Peyer's patch (tissue), 4 donors: ENCODE measurements around the gene TTYH2. TPM values are rescaled to one million over a fixed set of nuclear protein-coding genes. Genes with fewer than 3 reads are reported as not detected.

Experiments
- DNase-seq, 3 donors: peaks; one replicate each; pipeline ENCODE4 v3.0.0-alpha.2; 2017 to 2019
- H3K27ac ChIP-seq, 4 donors: fragments of 200-600 bp; sonication (generic); one replicate each; pipeline ENCODE4 v1.5.1; 2016 to 2019
- H3K27me3 ChIP-seq, 2 donors: fragments of 200-600 bp; sonication (generic); one replicate each; pipeline ENCODE4 v1.5.1; 2019
- H3K36me3 ChIP-seq, 3 donors: fragments of 200-600 bp; sonication (generic); one replicate each; pipeline ENCODE4 v1.5.1; 2016 to 2019
- H3K4me1 ChIP-seq, 4 donors: fragments of 200-600 bp; sonication (generic); one replicate each; pipeline ENCODE4 v1.5.1; 2016 to 2019
- H3K4me3 ChIP-seq, 4 donors: fragments of 200-600 bp; sonication (generic); 1 replicate in 3 of 4; 2 replicates in 1 of 4; pipeline ENCODE4 v1.5.1; 2016 to 2019; ENCODE audit warnings: mild to moderate bottlenecking in 1 of 4
- H3K9me3 ChIP-seq, 4 donors: fragments of 200-600 bp; sonication (generic); one replicate each; pipeline ENCODE4 v1.5.1; 2016 to 2019; ENCODE audit warnings: mild to moderate bottlenecking in 1 of 4
- CTCF ChIP-seq, 6 experiments: fragments of 450-650 bp in 4 of 6; fragments of 200-600 bp in 2 of 6; sonication (generic) in 1 of 6; IDR thresholded peaks; one replicate each; pipeline ENCODE4 v1.5.1; 2017 to 2019; ENCODE audit warnings: antibody characterized with exemption in 6 of 6, mild to moderate bottlenecking in 3 of 6, moderate library complexity in 1 of 6
- POLR2A ChIP-seq, 2 donors: fragments of 450-650 bp; IDR thresholded peaks; one replicate each; pipeline ENCODE4 v1.5.1; 2017; ENCODE audit warnings: antibody characterized with exemption in 2 of 2, mild to moderate bottlenecking in 2 of 2, moderate library complexity in 2 of 2
- total RNA-seq, 4 donors: library from RNA; depleted of rRNA; stranded (reverse); fragments of >200 nt; gene quantifications; one replicate each; pipeline ENCODE4 v1.1.0, GENCODE V29; 2016

Gene TTYH2
- total RNA-seq, 4 donors from 2014 or later: 1.2 to 24.8 (median 3.1) TPM

DNA sequence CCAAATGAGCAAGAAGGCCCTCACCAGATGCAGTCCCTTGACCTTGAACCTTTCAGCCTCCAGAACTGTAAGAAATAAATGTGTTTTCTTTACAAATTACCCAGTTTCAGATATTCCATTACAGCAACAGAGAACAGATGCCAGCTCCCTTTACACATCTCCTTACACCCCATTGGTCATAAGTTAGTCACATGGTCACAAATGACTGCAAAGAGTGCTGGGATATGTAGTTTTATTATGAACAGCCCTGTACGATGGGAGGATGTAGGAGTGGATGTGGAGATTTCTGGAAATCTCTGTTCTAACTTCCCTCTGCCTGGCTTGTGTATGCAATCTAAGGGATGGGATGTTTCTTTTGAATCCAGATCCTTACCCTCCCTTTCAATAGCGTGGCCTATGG lies 23.2 kb upstream of the TTYH2 start:
- Histone ChIP-seq H3K36me3 (no peaks in the 10 kb centered on the region), H3K4me3 (no peak overlapping the region), H3K4me1 (peaks cover 0 to 23% (median 2%) of the 10 kb centered on the region in 4 donors), H3K27me3 (no peaks in the 10 kb centered on the region), H3K27ac (no peak overlapping the region), H3K9me3 (no peaks in the 10 kb centered on the region)
- peak in 1 of 3 donors; percentile 3 for DNase-seq
- TF ChIP-seq POLR2A (IDR thresholded peaks at IDR 0.05) (no peak), CTCF (IDR thresholded peaks at IDR 0.05) (no peak)

GRCh38 chr17:74190807-74191406 lies 22.5 kb upstream of the TTYH2 start:
- H3K4me1 ChIP-seq: peaks cover 0 to 23% (median 2%) of the 10 kb centered on the region in 4 donors
- no peaks in the 10 kb centered on the region for H3K27me3 ChIP-seq
- no peaks in the 10 kb centered on the region for H3K9me3 ChIP-seq
- TF ChIP-seq CTCF (IDR thresholded peaks at IDR 0.05) (no peak), POLR2A (IDR thresholded peaks at IDR 0.05) (no peak)
- no peaks in the 10 kb centered on the region for H3K36me3 ChIP-seq
- peak in 1 of 3 donors; percentile 46 for DNase-seq
- H3K4me3 ChIP-seq: no peak overlapping the region
- H3K27ac ChIP-seq: no peak overlapping the region

DNA sequence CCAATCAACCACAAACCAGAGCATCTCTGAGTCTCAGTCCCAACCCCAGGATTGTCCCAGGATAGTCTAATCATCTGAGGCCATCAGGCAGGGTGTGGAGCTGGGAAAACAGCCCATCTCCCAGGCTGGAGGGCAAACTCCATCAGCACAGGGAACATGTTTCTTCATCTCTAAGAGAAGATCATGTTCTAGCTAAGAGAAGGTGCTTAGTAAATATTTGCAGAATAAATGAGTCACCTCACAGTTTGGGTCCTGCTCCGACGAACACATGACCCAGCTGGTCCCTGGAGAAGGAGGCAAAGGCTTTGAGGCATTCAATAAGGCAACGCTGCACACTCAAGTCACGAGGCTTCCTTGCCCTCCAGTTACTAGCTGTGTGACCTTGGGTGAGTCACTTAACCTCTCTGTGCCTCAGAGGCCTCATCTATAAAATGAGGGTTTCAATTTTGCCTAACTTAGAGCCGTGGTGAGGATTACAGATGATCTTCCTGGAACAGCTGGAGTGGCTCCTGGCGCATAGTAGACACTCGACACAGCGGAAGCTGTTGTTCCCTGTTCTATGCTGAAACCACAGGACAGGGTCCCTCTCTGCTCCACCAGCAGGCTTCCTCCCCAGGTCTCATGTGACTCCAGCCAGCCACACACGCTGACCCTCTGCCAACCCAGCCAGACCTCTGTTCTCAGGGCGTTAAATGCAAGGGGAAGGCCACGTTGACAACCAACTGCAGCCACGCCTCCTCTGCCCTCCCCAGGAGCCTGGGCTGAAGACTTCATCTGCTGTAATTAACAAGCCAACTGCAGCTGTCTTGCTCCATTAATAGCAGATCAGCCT lies 20.2 kb upstream of the TTYH2 start:
- Histone ChIP-seq H3K4me3 (no peak overlapping the region), H3K27ac (peak overlapping the region in 3 of 4 donors; percentile 53 to 89 (median 84)), H3K27me3 (no peaks in the 10 kb centered on the region), H3K36me3 (no peaks in the 10 kb centered on the region), H3K9me3 (no peaks in the 10 kb centered on the region), H3K4me1 (peaks cover 0 to 32% (median 2%) of the 10 kb centered on the region in 4 donors)
- TF ChIP-seq POLR2A (IDR thresholded peaks at IDR 0.05): no peak
- TF ChIP-seq CTCF (IDR thresholded peaks at IDR 0.05): no peak
- peak in 2 of 3 donors; percentile 80 to 83 for DNase-seq

DNA sequence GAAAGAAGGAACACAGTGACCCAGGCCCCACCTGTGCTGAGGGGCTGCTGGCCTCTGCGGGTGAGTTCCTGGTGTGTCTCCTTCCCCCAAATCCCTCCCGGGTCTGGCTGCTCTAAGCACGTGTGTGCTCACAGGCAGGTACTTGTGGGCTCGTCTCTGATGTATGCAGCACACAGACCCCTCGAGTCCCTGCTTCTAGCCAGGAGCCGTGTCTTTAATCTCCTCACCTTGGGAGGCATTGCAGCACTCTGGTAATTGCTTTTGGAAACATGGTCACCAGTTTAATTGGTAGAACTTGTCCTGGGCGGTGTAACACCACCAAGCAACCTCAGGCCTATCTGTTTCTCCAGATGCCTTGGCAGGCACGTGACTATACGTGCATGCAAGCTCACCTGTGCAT lies 18.7 kb upstream of the TTYH2 start:
- Histone ChIP-seq H3K9me3 (no peaks in the 10 kb centered on the region), H3K27me3 (no peaks in the 10 kb centered on the region), H3K4me1 (peaks cover 0 to 37% (median 5%) of the 10 kb centered on the region in 4 donors), H3K4me3 (no peak overlapping the region), H3K27ac (no peak overlapping the region), H3K36me3 (no peaks in the 10 kb centered on the region)
- no peak for TF ChIP-seq POLR2A (IDR thresholded peaks at IDR 0.05)
- TF ChIP-seq CTCF (IDR thresholded peaks at IDR 0.05): no peak
- DNase-seq: no peak

- H3K4me1 ChIP-seq: peaks cover 0 to 53% (median 6%) of the 10 kb centered on the region in 4 donors
- no peak overlapping the region for H3K4me3 ChIP-seq
- no peak for DNase-seq
- no peaks in the 10 kb centered on the region for H3K36me3 ChIP-seq
- H3K27me3 ChIP-seq: no peaks in the 10 kb centered on the region
- H3K9me3 ChIP-seq: no peaks in the 10 kb centered on the region
- no peak overlapping the region for H3K27ac ChIP-seq
- no peak for TF ChIP-seq POLR2A (IDR thresholded peaks at IDR 0.05)
- TF ChIP-seq CTCF (IDR thresholded peaks at IDR 0.05): no peak
These were observed 16.6 kb upstream of the TTYH2 start for GRCh38 chr17:74196541-74197317.
